Colon (tissue), 2 donors: Measurements from ENCODE around the gene SCTR.

Experiments
- FAIRE-seq: peaks from 2 replicates; lab custom pipeline; 2012; peaks lifted over from hg19 to GRCh38; lab: Jason Lieb, UNC
- donor health status: control.
- donor health status: control.

SCTR gene

GRCh38 chr2:119523952-119524694 is at the start of gene SCTR:
TSS of gene SCTR (minus strand) at chr2:119524483. CDS start at chr2:119524226, 257 bp downstream.
- FAIRE-seq = no peak

GRCh38 chr2:119567292-119567691 is 43.0 kb upstream of the SCTR start:
- FAIRE-seq = no peak

GRCh38 chr2:119565481-119565880 is 41.2 kb upstream of the SCTR start:
- FAIRE-seq = no peak

GRCh38 chr2:119553687-119554344 is 29.5 kb upstream of the SCTR start:
- no peak for FAIRE-seq

DNA sequence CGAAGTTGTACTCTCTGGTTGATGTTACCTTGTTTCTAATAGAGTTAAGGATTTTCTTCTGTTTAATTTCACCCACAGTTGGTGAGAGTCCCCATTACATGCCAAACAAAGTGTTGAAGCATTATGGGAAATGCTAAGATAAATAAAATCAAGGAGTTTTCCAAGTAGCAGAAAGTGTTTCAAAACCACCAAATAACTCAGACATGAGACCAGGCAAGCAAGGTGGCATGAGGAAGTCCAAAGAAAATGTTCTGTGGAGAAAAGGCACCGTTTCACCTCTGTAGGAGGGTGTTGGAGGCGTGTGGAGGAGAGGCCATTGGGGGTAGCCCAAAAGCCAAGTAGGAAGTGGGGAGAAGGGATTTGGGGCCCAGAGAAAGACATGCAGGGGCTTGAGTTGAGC is 28.6 kb upstream of the SCTR start:
- no peak for FAIRE-seq

- no peak for FAIRE-seq
Observed at GRCh38 chr2:119550856-119551255, 26.6 kb upstream of the SCTR start.

DNA sequence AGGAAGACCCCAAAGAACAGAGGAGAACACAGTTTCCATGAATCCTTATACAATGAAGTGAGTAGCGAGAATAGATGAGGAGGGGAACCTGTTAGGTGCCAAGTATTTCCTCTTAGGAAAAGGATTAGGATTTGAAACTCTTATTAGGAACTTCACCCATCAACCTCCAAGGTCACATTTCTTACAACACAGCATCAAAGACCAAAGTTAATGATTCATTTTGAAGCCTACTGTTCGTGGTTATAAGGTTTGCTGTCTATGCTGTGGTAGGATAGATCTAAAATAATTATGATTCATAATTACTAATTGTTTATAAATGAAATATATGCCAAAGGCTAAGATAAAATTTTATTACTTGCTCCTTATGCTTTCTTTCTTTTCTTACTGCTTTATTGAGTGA is 26.1 kb upstream of the SCTR start:
- FAIRE-seq = no peak

- FAIRE-seq = no peak
Observed at GRCh38 chr2:119549241-119549640, 25.0 kb upstream of the SCTR start.

DNA sequence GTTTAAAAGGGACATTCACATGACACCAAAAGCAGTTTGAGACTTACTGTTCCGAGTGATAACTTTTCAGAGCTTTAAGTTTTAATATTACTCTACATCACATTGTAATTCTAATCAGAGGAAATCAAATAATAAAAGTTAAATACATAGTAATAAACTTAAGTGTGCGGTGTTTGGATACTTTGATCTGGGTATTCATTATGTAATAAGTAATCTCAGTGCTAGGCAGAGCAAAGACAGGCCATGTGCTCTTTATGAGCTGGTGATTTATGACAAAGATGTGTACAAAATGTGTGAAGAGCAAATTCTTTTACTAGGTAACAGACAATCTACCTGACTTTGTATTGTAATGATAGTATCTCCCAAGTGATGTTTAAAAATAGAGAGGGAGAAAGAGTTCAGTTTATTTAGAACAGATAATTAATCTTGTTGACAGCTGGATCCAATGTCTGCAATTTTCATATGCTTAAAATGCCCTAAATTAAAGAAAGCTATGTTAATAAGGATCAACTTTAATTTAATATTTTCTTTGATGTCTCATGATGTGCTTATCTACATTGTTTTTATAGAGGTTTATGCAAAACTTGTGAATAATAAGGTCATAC is 24.3 kb upstream of the SCTR start:
- FAIRE-seq = no peak

- FAIRE-seq = no peak
Observed at GRCh38 chr2:119546447-119546767, 22.1 kb upstream of the SCTR start.

DNA sequence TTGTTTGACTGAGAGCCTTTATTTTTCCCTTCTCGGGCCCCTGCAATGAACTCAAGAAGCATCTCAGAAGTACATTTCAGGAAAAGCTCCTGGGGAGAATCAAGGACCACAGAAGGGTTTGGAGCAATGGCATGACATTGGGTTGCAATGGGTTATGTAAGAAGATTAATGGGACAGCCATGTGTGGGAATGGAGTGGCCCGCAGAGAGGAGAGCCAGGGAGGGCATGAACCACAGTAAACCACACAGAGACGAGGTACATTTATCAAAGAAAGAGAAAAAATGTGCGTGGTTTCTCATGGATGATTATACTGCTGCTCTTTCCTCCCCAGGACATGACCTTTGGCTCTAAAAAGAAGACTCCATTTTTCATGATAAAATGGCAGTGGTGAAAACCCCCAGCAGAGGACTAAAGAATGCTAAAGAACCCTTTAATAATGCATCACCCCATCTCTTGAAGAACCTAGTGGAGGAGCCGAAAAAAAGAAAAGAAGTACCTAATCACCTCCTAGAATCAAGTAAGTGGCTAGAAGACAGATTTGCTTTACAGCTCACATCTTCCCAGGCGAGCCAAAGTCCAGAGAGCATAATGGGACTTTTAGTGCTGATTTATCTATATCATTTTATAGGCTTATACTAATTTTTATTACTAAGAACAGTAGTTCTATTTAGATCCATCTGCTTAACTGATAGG is 21.6 kb upstream of the SCTR start:
- no peak for FAIRE-seq

GRCh38 chr2:119544939-119545475 is 20.7 kb upstream of the SCTR start:
- no peak for FAIRE-seq

- FAIRE-seq = no peak
Observed at GRCh38 chr2:119544075-119544938, 20.0 kb upstream of the SCTR start, which contains the start of gene CFAP221. TSS of gene CFAP221 (plus strand) at chr2:119544449. CDS start at chr2:119546132, 1,683 bp downstream.

DNA sequence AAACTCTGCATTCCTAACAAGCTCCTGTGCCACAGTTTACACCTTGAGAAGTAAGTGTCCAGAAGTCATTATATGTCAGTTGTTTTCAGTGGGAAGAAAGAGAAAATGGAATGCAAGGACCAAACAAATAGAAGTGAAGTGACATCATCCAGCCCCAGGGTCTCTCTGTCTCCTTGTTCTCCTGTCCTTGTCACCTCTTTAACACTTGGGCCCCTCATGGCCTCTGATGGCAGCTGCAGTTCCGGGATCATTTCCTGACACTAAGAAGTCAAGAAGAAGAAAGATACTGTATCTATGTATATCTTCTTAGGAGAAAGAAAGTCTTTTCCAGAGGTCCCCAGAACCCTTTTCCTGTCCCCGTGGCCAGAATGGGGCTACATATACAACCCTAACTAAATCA is 17.2 kb upstream of the SCTR start:
- FAIRE-seq = no peak

DNA sequence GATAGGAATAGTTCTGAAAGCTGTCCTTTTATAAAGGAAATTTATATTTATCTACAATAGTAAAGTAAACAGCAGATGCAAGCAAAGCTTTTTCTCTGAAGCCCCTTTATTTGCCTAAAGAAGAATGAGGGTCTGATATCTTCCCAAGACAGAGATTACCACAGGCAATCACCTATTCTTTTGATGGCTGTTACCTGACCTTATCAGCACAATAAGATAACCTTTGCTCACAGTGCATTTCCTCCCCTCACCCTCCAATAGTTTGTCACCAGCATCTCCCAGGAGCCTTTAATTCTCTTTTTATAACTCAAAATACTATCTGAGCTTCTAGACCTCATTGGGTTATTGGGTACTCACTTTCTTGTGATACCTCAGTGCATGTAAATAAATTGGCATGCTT is 13.5 kb upstream of the SCTR start:
- no peak for FAIRE-seq

GRCh38 chr2:119536707-119537106 is 12.4 kb upstream of the SCTR start:
- no peak for FAIRE-seq

- no peak for FAIRE-seq
Observed at GRCh38 chr2:119536211-119536610, 11.9 kb upstream of the SCTR start.

DNA sequence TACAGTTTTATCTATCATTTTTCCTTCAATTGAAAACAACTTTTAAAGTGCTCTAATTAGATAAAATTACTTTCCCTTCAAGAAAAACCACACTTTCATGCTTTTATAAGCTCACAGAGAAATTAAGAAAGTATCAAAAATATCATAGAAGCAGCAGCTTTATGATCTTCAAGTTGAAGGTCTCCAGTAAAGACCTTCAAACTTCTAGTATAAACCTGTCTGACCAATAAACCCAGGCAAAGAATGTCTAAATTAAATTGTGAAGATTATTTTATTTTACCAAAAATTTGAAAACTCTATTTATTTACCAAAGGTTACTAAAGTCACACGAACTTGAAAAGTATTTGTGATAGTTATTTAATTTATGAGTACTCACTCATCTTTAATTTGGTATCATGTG is 9.3 kb upstream of the SCTR start:
- FAIRE-seq = no peak

GRCh38 chr2:119531292-119531691 is 7.0 kb upstream of the SCTR start:
- no peak for FAIRE-seq

DNA sequence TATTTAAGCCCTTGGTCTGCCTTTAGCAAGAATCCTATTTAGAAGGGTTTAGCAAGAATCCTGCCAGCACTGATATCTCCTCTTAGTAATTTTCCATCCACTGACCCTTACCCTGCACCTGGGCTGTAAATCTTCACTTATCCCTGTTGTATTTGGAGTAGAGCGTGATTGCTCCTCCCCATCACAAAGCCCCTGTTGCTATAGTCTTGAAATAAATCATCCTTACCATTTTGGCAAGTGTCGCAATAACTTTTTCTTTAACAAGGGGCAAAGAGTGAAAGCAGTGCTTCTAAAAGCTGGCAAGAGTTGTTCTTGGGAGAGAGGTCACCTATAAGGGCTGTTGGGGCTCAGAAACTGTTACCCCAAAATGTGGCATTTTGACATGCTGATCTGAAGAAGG is 3.7 kb upstream of the SCTR start:
- no peak for FAIRE-seq

DNA sequence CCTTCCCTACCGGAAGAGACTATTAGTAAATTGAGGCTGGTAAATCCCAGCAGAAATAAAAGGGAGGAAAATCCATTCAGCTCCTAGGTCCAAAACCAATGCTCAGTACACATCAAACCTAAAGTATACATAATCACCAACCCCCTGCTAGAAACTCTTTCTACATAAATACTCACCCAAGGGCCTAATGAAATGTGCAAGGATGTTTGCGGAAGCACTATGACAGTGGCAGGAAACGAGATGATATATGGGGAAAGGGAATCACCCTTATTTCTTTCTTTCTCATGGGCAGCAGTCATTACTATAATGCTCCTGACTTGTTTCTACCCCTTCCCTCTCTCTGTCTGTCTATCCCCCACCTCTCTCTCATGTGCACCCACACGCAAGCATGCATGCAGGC is 1.3 kb upstream of the SCTR start:
- no peak for FAIRE-seq
